Measurements from ENCODE around the gene MYH10.

Gene MYH10

DNA sequence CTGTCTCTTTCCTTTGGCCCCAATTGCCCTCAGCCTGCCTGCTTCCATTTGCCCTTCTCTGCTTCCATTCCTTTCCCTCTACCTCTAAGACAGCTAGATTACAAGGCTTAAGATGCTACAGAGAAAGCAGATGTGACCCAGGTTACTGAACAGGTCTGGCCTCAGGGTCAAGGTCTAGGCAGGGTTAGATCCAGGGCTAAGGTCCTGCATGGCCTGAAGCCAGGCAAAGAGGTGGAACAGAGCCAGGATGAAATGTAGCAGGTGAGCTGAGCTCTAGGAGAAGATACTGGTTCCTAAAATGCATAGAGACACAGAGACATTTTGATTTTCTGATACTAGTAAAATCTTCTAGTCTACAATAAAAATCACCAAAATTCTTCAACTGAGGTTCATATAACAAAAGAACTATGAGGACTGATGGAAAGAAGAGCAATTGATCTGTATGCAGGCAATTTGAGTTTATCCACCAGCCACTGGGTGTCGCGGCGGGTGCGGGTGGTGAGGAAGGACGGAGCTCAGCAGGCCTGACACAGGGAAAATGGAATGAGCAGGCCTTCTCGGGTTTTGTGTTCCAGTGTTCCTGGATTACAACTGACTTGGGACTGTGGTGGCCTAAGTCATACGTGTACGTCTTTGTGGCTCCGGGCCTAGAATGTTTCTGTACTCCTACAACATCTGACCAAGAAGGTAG lies 95.9 kb downstream of the MYH10 start:
- in situ Hi-C loops (cut with MboI; ENCODE audit: low pct_unique_long_range_greater_than_20kb, low sequenced_read_pairs, unreplicated experiment) = no loop called here
- DNase-seq (ENCODE audit: low spot score) = no peak
- TF ChIP-seq, protein P1, sequence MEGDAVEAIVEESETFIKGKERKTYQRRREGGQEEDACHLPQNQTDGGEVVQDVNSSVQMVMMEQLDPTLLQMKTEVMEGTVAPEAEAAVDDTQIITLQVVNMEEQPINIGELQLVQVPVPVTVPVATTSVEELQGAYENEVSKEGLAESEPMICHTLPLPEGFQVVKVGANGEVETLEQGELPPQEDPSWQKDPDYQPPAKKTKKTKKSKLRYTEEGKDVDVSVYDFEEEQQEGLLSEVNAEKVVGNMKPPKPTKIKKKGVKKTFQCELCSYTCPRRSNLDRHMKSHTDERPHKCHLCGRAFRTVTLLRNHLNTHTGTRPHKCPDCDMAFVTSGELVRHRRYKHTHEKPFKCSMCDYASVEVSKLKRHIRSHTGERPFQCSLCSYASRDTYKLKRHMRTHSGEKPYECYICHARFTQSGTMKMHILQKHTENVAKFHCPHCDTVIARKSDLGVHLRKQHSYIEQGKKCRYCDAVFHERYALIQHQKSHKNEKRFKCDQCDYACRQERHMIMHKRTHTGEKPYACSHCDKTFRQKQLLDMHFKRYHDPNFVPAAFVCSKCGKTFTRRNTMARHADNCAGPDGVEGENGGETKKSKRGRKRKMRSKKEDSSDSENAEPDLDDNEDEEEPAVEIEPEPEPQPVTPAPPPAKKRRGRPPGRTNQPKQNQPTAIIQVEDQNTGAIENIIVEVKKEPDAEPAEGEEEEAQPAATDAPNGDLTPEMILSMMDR (IDR thresholded peaks at IDR 0.05; ENCODE audit: extremely low read depth, insufficient read depth, missing control alignments) = no peak

- in situ Hi-C loops (cut with MboI; ENCODE audit: low pct_unique_long_range_greater_than_20kb, low sequenced_read_pairs, unreplicated experiment) = no loop called here
- DNase-seq (ENCODE audit: low spot score) = no peak
- TF ChIP-seq, protein P1 (IDR thresholded peaks at IDR 0.05; ENCODE audit: extremely low read depth, insufficient read depth, missing control alignments) = no peak
Observed at GRCh38 chr17:8532021-8532420, 98.5 kb downstream of the MYH10 start.

- DNase-seq (ENCODE audit: low spot score) = no peak
- in situ Hi-C loops (cut with MboI; ENCODE audit: low pct_unique_long_range_greater_than_20kb, low sequenced_read_pairs, unreplicated experiment) = no loop called here
- TF ChIP-seq, protein P1 (IDR thresholded peaks at IDR 0.05; ENCODE audit: extremely low read depth, insufficient read depth, missing control alignments) = no peak
Observed at GRCh38 chr17:8522577-8522976, 107.9 kb downstream of the MYH10 start.

DNA sequence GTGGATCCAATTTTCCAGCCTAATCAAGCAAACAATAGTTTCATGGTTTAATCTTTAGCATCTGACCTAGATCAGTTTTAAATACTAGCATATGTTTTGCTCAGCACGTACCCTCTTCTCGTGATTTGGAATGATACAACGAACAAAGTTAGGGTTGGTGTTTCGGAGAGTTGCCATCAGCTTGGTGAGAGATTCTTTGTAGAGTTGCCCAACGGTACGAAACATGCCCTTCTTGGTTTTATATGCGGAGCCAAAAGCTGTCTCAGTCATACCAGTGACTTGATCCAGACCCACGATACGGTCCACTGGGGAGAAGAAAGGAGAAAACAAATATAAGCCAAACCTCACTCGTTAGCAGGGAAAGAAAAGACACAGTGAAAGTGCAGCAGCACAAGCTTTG lies 109.5 kb downstream of the MYH10 start:
- in situ Hi-C loops (cut with MboI; ENCODE audit: low pct_unique_long_range_greater_than_20kb, low sequenced_read_pairs, unreplicated experiment) = no loop called here
- TF ChIP-seq, protein P1 (IDR thresholded peaks at IDR 0.05; ENCODE audit: extremely low read depth, insufficient read depth, missing control alignments) = no peak

GRCh38 chr17:8518850-8519249 lies 111.7 kb downstream of the MYH10 start:
- TF ChIP-seq, protein P1 (IDR thresholded peaks at IDR 0.05; ENCODE audit: extremely low read depth, insufficient read depth, missing control alignments) = no peak
- DNase-seq (ENCODE audit: low spot score) = no peak
- in situ Hi-C loops (cut with MboI; ENCODE audit: low pct_unique_long_range_greater_than_20kb, low sequenced_read_pairs, unreplicated experiment) = no loop called here

More for the DNA sequence above, 109.5 kb downstream of the MYH10 start:
- DNase-seq (ENCODE audit: low spot score) = no peak

- TF ChIP-seq, protein P1 (IDR thresholded peaks at IDR 0.05; ENCODE audit: extremely low read depth, insufficient read depth, missing control alignments) = no peak
- DNase-seq (ENCODE audit: low spot score) = no peak
- in situ Hi-C loops (cut with MboI; ENCODE audit: low pct_unique_long_range_greater_than_20kb, low sequenced_read_pairs, unreplicated experiment) = no loop called here
Observed at GRCh38 chr17:8518326-8518725, 112.2 kb downstream of the MYH10 start.

Measured in GM13977 (cell line).